Right lobe of liver (tissue), 6 donors: ENCODE data around the gene VASN. TPM values are rescaled to one million over a fixed set of nuclear protein-coding genes. Genes with fewer than 3 reads are reported as not detected.

ENCODE experiments used
- ATAC-seq, 4 donors: fragments of 200-7000 bp; cut with Tn5 transposase; one replicate each; pipeline ENCODE4 v1.9.1; 2020; ENCODE audit warnings: mild to moderate bottlenecking in 4 of 4, moderate library complexity in 4 of 4
- DNase-seq, 3 donors: peaks; one replicate each; pipeline ENCODE4 v3.0.0-alpha.2; 2020
- H3K27ac ChIP-seq, 3 donors: fragments of 200-600 bp; one replicate each; pipeline ENCODE4 v1.8.0; 2022
- H3K27me3 ChIP-seq, 2 donors: fragments of 200-600 bp; one replicate each; pipeline ENCODE4 v1.8.0; 2022
- H3K36me3 ChIP-seq, 4 donors: fragments of 200-600 bp; sonication (generic) in 1 of 4; one replicate each; pipeline versions ENCODE4 v1.5.1 to v1.8.0; 2017 to 2022; ENCODE audit warnings: control low read depth in 1 of 4
- H3K4me1 ChIP-seq, 4 donors: fragments of 200-600 bp; sonication (generic) in 1 of 4; one replicate each; pipeline versions ENCODE4 v1.5.1 to v1.8.0; 2017 to 2022; ENCODE audit warnings: control low read depth in 1 of 4
- H3K4me3 ChIP-seq, 3 donors: fragments of 200-600 bp; one replicate each; pipeline ENCODE4 v1.8.0; 2022
- H3K9me3 ChIP-seq, 4 donors: fragments of 200-600 bp; sonication (generic) in 1 of 4; one replicate each; pipeline versions ENCODE4 v1.5.1 to v1.8.0; 2017 to 2022; ENCODE audit warnings: control low read depth in 1 of 4
- CTCF ChIP-seq, 4 donors: fragments of 200-600 bp in 3 of 4; fragments of 450-650 bp in 1 of 4; IDR thresholded peaks; one replicate each; pipeline versions ENCODE4 v1.5.1 to v1.8.0; 2016 to 2022; ENCODE audit warnings: antibody characterized with exemption in 4 of 4, mild to moderate bottlenecking in 2 of 4
- POLR2A ChIP-seq: fragments of 450-650 bp; IDR thresholded peaks from one replicate; pipeline ENCODE4 v1.6.1; 2017; ENCODE audit warnings: antibody characterized with exemption, mild to moderate bottlenecking
- WGBS: methylation state at CpG from one replicate; pipeline ENCODE4 v1.1.6; 2018; ENCODE audit warnings: low coverage, low lambda C conversion rate; ENCODE audit not compliant: insufficient coverage; ENCODE audit errors: missing lambda C conversion rate; 5-methylcytosine and 5-hydroxymethylcytosine counted together
- intact Hi-C, 2 donors: fragments of 100-400 bp; cut with DNase I; formaldehyde crosslinking; loops; one replicate each; pipeline versions ENCODE4 v1.11.2 to v1.14.1; 2022
- total RNA-seq, 6 experiments: library from RNA; depleted of rRNA in 2 of 6; stranded (reverse); fragments of >200 nt in 2 of 6; fragmentation: NEBNext Ultra II Directional in 3 of 6; extraction: Animal tissue kit (Norgen Biotek cat#: 25700) in 3 of 6; gene quantifications; one replicate each; pipeline versions ENCODE4 v1.1.0 to v1.2.4, GENCODE V29; 2016 to 2023
- donor health status: DM: no; HTN: yes; CAD: no.
- donor health status: DM: no; HTN: no; CAD: no.
- donor health status: DM: no; HTN: no; CAD: no.
- donor health status: DM: no; HTN: yes; CAD: no.
- donor health status: DM: no; HTN: yes; CAD: no.

The VASN gene
- total RNA-seq, 6 experiments from 2014 or later: 13.5 to 22.9 (median 16.8) TPM

- intact Hi-C loops: no loop called here
- H3K27ac ChIP-seq: no peak overlapping the region
- no peak overlapping the region for H3K4me3 ChIP-seq
- ATAC-seq (no peak), DNase-seq (no peak)
- peaks cover 0 to 5% (median 1%) of the 10 kb centered on the region in 4 donors for H3K36me3 ChIP-seq
- no peaks in the 10 kb centered on the region for H3K9me3 ChIP-seq
- 80% methylated on average over 1 of the region's 9 CpGs for WGBS
- no peaks in the 10 kb centered on the region for H3K4me1 ChIP-seq
- H3K27me3 ChIP-seq: no peaks in the 10 kb centered on the region
- no peak for TF ChIP-seq CTCF (IDR thresholded peaks at IDR 0.05)
Observed at GRCh38 chr16:4395055-4395726, 23.5 kb downstream of the VASN start.

GRCh38 chr16:4399001-4399730 is 27.5 kb downstream of the VASN start:
- Histone ChIP-seq H3K9me3 (no peaks in the 10 kb centered on the region), H3K4me1 (peaks cover 0 to 4% (median 0%) of the 10 kb centered on the region in 4 donors), H3K27me3 (no peaks in the 10 kb centered on the region), H3K36me3 (peaks cover 0 to 5% (median 1%) of the 10 kb centered on the region in 4 donors), H3K27ac (no peak overlapping the region), H3K4me3 (no peak overlapping the region)
- DNase-seq (no peak), ATAC-seq (no peak)
- 82% methylated on average over 9 of the region's 9 CpGs for WGBS
- TF ChIP-seq CTCF (IDR thresholded peaks at IDR 0.05) (no peak), POLR2A (no peak)
- intact Hi-C loops: no loop called here

GRCh38 chr16:4401094-4401501 is 29.4 kb downstream of the VASN start:
- no peak for TF ChIP-seq POLR2A
- no peak for TF ChIP-seq CTCF (IDR thresholded peaks at IDR 0.05)
- WGBS: 80% methylated on average over 6 of the region's 12 CpGs
- H3K9me3 ChIP-seq: no peaks in the 10 kb centered on the region
- ATAC-seq: no peak
- H3K27ac ChIP-seq: no peak overlapping the region
- no peak for DNase-seq
- no peak overlapping the region for H3K4me3 ChIP-seq
- no peaks in the 10 kb centered on the region for H3K27me3 ChIP-seq
- no peaks in the 10 kb centered on the region for H3K36me3 ChIP-seq
- H3K4me1 ChIP-seq: peaks cover 0 to 4% (median 0%) of the 10 kb centered on the region in 4 donors
- intact Hi-C loops: loop anchor here in 1 of 2 donors (10.0 kb wide), 1 partner anchor 116 kb away; no protein-coding TSS in a partner anchor

- H3K36me3 ChIP-seq: peaks cover 0 to 3% (median 0%) of the 10 kb centered on the region in 4 donors
- no peak for TF ChIP-seq POLR2A
Observed at GRCh38 chr16:4401510-4401909, 29.9 kb downstream of the VASN start.

More at GRCh38 chr16:4401510-4401909, 29.9 kb downstream of the VASN start:
- ATAC-seq: no peak
- Histone ChIP-seq H3K27me3 (no peaks in the 10 kb centered on the region), H3K27ac (no peak overlapping the region), H3K9me3 (no peaks in the 10 kb centered on the region), H3K4me1 (peaks cover 0 to 4% (median 0%) of the 10 kb centered on the region in 4 donors), H3K4me3 (no peak overlapping the region)
- no peak for DNase-seq
- 100% methylated on average over 2 of the region's 12 CpGs for WGBS
- intact Hi-C loops: loop anchor here in 1 of 2 donors (10.0 kb wide), 1 partner anchor 117 kb away; no protein-coding TSS in a partner anchor
